Endothelial cell of umbilical vein (primary cell): ENCODE results near the gene CLDN7. TPM values are rescaled to one million over a fixed set of nuclear protein-coding genes. Genes with fewer than 3 reads are reported as not detected.

ENCODE experiments used
- BruUV-seq: library from RNA; stranded (reverse); fragments of 400-500 nt; replicated peaks from 2 replicates; lab custom pipeline; 2021; lab: Mats Ljungman, UMichigan
- CTCF ChIA-PET: fragments of 300-600, 350-600 bp; sonication (Branson Sonifier 250); formaldehyde crosslinking; loops from one replicate; lab custom pipeline; 2021; ENCODE audit warnings: antibody characterized with exemption, inconsistent platforms; lab: Charles Lee
- POLR2A ChIA-PET: fragments of 300-600, 350-600 bp; sonication (Branson Sonifier 250); formaldehyde crosslinking; loops from one replicate; lab custom pipeline; 2021; ENCODE audit warnings: antibody characterized with exemption, inconsistent platforms; lab: Charles Lee
- DNase-seq: peaks from one replicate; pipeline ENCODE4 v3.0.0-alpha.2; 2011; ENCODE audit warnings: low read depth, low spot score
- FAIRE-seq: peaks from 2 replicates; lab custom pipeline; 2011; peaks lifted over from hg19 to GRCh38; lab: Jason Lieb, UNC
- H2AFZ ChIP-seq: 2 replicates; pipeline ENCODE4 v1.6.0; 2012; ENCODE audit warnings: low read depth, low read length, control low read depth, inconsistent platforms
- H3K27ac ChIP-seq: 2 replicates; pipeline ENCODE4 v1.5.1; 2011; ENCODE audit warnings: low read depth, mild to moderate bottlenecking, control low read depth, low read length, moderate library complexity; ENCODE audit not compliant: insufficient read depth
- H3K27me3 ChIP-seq, 2 experiments: 2 replicates each; pipeline versions ENCODE4 v1.6.0 to v1.6.1; 2011; ENCODE audit warnings: low read length in 2 of 2, mixed read lengths in 1 of 2; ENCODE audit not compliant: control insufficient read depth in 2 of 2, insufficient read depth in 2 of 2
- H3K36me3 ChIP-seq, 2 experiments: 2 replicates in 1 of 2; 3 replicates in 1 of 2; pipeline ENCODE4 v1.5.1; 2011; ENCODE audit warnings: low read length in 2 of 2, mild to moderate bottlenecking in 1 of 2, moderate library complexity in 1 of 2; ENCODE audit not compliant: control insufficient read depth in 2 of 2, insufficient read depth in 2 of 2; ENCODE audit errors: extremely low read depth in 1 of 2
- H3K4me1 ChIP-seq: 3 replicates; pipeline ENCODE4 v1.5.1; 2011; ENCODE audit warnings: mild to moderate bottlenecking, low read length; ENCODE audit not compliant: control insufficient read depth, insufficient read depth; ENCODE audit errors: extremely low read depth
- H3K4me2 ChIP-seq: 2 replicates; pipeline ENCODE4 v1.6.1; 2011; ENCODE audit warnings: low read length, control low read depth, mixed read lengths; ENCODE audit not compliant: insufficient read depth
- H3K4me3 ChIP-seq, 3 experiments: fragments of 200-600 bp in 1 of 3; sonication (generic), shearing (Covaris generic) in 1 of 3; replicated peaks in 1 of 3; 2 replicates each; pipeline ENCODE4 v1.5.1; 2011 to 2016; ENCODE audit warnings: control low read depth in 3 of 3, low read length in 3 of 3, mild to moderate bottlenecking in 2 of 3, inconsistent platforms in 1 of 3, low read depth in 1 of 3, moderate library complexity in 1 of 3; ENCODE audit not compliant: insufficient read depth in 1 of 3
- H3K79me2 ChIP-seq: 2 replicates; pipeline ENCODE4 v1.6.0; 2012; ENCODE audit warnings: low read length, inconsistent platforms; ENCODE audit not compliant: control insufficient read depth, insufficient read depth
- H3K9ac ChIP-seq: replicated peaks from 2 replicates; pipeline ENCODE3; 2011; ENCODE audit warnings: low read length, control low read depth; ENCODE audit not compliant: insufficient read depth; ENCODE audit errors: extremely low read depth
- H3K9me1 ChIP-seq: replicated peaks from 3 replicates; pipeline ENCODE4 v1.6.0; 2011; ENCODE audit warnings: mild to moderate bottlenecking, low read length; ENCODE audit not compliant: control insufficient read depth, insufficient read depth; ENCODE audit errors: extremely low read depth
- H3K9me3 ChIP-seq: replicated peaks from 2 replicates; pipeline ENCODE4 v1.5.1; 2012; ENCODE audit warnings: low read length, inconsistent platforms; ENCODE audit not compliant: control insufficient read depth, insufficient read depth
- H4K20me1 ChIP-seq: replicated peaks from 2 replicates; pipeline ENCODE3; 2011; ENCODE audit warnings: mild to moderate bottlenecking, low read length; ENCODE audit not compliant: control insufficient read depth, insufficient read depth; ENCODE audit errors: extremely low read depth
- GATA2 ChIP-seq: IDR thresholded peaks from 2 replicates; pipeline ENCODE4 v1.7.0; 2011; ENCODE audit warnings: low read depth, mild to moderate bottlenecking, moderate library complexity, mixed read lengths, low read length; ENCODE audit not compliant: insufficient read length, insufficient read depth
- JUN ChIP-seq: IDR thresholded peaks from 2 replicates; pipeline ENCODE4 v1.6.1; 2011; ENCODE audit warnings: borderline replicate concordance, low read depth; ENCODE audit not compliant: insufficient read length, insufficient read depth
- MYC ChIP-seq: IDR thresholded peaks from one replicate; pipeline ENCODE4 v1.6.1; 2011; ENCODE audit warnings: mild to moderate bottlenecking, low read depth, low read length
- dilution Hi-C: fragments of 300-500 bp; cut with MboI; formaldehyde crosslinking; loops from one replicate; pipeline ENCODE4 v1.15.0; 2019; ENCODE audit warnings: low sequenced_read_pairs; ENCODE audit not compliant: extremely low pct_ligation_motif_present
- intact Hi-C: fragments of 100-400 bp; cut with micrococcal nuclease; formaldehyde crosslinking; loops from one replicate; pipeline ENCODE4 v1.10.0; 2022
- polyA plus RNA-seq, 4 experiments: library from polyadenylated mRNA; depleted of rRNA in 3 of 4; stranded (reverse) in 3 of 4; unstranded in 1 of 4; fragments of >200 nt; gene quantifications; 2 replicates each; pipeline versions ENCODE4 v1.2.1 to v1.2.3, GENCODE V29; 2011 to 2012; ENCODE audit warnings: missing spikeins in 1 of 4
- total RNA-seq: library from RNA; stranded (reverse); gene quantifications from 2 replicates; pipeline ENCODE4 v1.2.3, GENCODE V29; 2021
- TF ChIP-seq, protein P1 (sequence below), 2 donors: IDR thresholded peaks; 1 replicate in 1 of 2; 2 replicates in 1 of 2; pipeline ENCODE4 v1.5.1; 2011; ENCODE audit warnings: low read length in 2 of 2, mild to moderate bottlenecking in 2 of 2, moderate library complexity in 2 of 2, control low read depth in 1 of 2, inconsistent platforms in 1 of 2, low read depth in 1 of 2; ENCODE audit not compliant: insufficient read depth in 1 of 2; ENCODE audit errors: extremely low read depth in 1 of 2

Gene CLDN7
- total and polyA plus RNA-seq, 2 donors (not counting 3 experiments of a cell fraction or from before 2014, with no cell fraction given) = 25.4 to 25.7 TPM

DNA sequence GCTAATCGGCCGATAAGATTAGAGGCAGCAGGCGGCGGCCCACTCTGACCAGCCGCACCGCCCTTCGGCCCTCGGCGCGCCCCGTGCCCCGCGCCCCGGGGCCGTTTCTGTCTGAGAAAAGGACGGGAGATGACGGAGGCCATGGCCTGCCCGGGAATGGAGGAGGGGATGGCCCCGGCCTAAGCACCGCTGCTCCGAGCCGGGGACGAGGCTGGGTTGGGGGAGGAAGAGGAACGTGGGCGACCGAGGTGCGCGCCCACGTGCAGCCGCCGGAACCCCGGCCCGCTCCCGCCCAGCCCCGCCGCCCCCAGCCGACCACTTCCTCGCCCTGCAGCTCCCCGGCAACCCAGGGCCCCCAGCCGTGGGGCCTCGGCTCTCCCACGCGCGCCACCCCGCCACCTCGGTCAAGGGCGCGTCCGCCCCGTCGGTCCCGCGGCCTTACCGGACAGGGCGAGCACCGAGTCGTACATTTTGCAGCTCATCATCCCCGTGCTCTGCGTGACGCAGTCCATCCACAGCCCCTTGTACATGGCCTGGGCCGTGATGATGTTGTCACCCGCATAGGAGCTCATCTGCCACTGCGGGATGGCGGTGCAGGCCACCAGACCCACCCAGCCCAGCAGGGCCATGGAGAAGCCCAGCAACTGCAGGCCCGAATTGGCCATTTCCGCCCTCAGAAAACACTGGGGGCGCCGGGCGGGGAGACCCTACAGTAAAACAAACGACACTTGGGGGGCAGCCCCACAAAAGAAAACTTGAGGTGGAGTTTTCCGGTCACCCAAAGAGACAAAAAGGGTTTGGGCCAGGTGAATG lies 693 bp downstream of the CLDN7 start:
- no peak for TF ChIP-seq GATA2
- no peak for TF ChIP-seq MYC
- TF ChIP-seq, protein P1, sequence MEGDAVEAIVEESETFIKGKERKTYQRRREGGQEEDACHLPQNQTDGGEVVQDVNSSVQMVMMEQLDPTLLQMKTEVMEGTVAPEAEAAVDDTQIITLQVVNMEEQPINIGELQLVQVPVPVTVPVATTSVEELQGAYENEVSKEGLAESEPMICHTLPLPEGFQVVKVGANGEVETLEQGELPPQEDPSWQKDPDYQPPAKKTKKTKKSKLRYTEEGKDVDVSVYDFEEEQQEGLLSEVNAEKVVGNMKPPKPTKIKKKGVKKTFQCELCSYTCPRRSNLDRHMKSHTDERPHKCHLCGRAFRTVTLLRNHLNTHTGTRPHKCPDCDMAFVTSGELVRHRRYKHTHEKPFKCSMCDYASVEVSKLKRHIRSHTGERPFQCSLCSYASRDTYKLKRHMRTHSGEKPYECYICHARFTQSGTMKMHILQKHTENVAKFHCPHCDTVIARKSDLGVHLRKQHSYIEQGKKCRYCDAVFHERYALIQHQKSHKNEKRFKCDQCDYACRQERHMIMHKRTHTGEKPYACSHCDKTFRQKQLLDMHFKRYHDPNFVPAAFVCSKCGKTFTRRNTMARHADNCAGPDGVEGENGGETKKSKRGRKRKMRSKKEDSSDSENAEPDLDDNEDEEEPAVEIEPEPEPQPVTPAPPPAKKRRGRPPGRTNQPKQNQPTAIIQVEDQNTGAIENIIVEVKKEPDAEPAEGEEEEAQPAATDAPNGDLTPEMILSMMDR (IDR thresholded peaks at IDR 0.05; ENCODE audit: extremely low read depth in 1 of 2, insufficient read depth in 1 of 2, low read depth in 1 of 2, low read length in 2 of 2) = no peak
- TF ChIP-seq JUN = no peak
- Histone ChIP-seq H3K9ac (peak overlapping the region; percentile 29), H3K4me2 (peak overlapping the region; percentile 31), H2AFZ (peak overlapping the region; percentile 52), H3K4me3 (peak overlapping the region; percentile 19 to 35 (median 22)), H3K9me1 (no peaks in the 10 kb centered on the region), H3K27me3 (no peaks in the 10 kb centered on the region), H3K79me2 (no peaks in the 10 kb centered on the region), H3K9me3 (no peaks in the 10 kb centered on the region), H3K36me3 (peaks cover under 1 to 12% of the 10 kb centered on the region in 2 experiments), H3K27ac (no peak overlapping the region), H3K4me1 (peaks cover 26% of the 10 kb centered on the region), H4K20me1 (no peaks in the 10 kb centered on the region)
- no peak for FAIRE-seq
- dilution Hi-C loops = no loop called here
- CTCF ChIA-PET = interaction anchor here (1.1 kb wide), 1 partner anchor 36 kb away, joined by 3 read pairs; no protein-coding TSS in a partner anchor
- no TSS peak for BruUV-seq
- no peak for DNase-seq
- POLR2A ChIA-PET = no interaction called here
- intact Hi-C loops = loop anchor here (1.0 to 2.0 kb wide), 2 partner anchors 9 to 41 kb away; partner anchors contain the start of gene ELP5
